Ishikawa (cell line): Measurements from ENCODE around the gene SCFD2.

Source experiments
- CREB1 ChIP-seq: IDR thresholded peaks from 2 replicates; pipeline ENCODE4 v1.6.1; 2012; ENCODE audit warnings: low read depth
- EP300 ChIP-seq: IDR thresholded peaks from 2 replicates; pipeline ENCODE4 v1.6.1; 2012; ENCODE audit warnings: borderline replicate concordance
- MAX ChIP-seq: IDR thresholded peaks from 2 replicates; pipeline ENCODE4 v1.6.1; 2012
- REST ChIP-seq: IDR thresholded peaks from 2 replicates; pipeline ENCODE4 v1.6.1; 2012; ENCODE audit warnings: low read depth, mild to moderate bottlenecking
- TAF1 ChIP-seq: IDR thresholded peaks from 2 replicates; pipeline ENCODE4 v1.6.1; 2012; ENCODE audit warnings: low read depth, mild to moderate bottlenecking
- YY1 ChIP-seq: IDR thresholded peaks from 2 replicates; pipeline ENCODE4 v1.6.1; 2012; ENCODE audit warnings: low read depth

GRCh38 chr4:53003959-53004358, 361.9 kb downstream of the SCFD2 start:
- no peak for TF ChIP-seq MAX
- no peak for TF ChIP-seq CREB1
- no peak for TF ChIP-seq EP300
- no peak for TF ChIP-seq REST
- TF ChIP-seq TAF1: no peak
- TF ChIP-seq YY1: no peak
